Measurements from ENCODE around the gene SUN1.
A peak's percentile ranks its signal among the peaks of the same experiment; 100 is the strongest.

The SUN1 gene

GRCh38 chr7:910931-911431 is 78.7 kb downstream of the SUN1 start:
- Histone ChIP-seq H3K9ac (ENCODE audit: low read depth in 1 of 2, low read length in 2 of 2) (no peak overlapping the region), H3K4me3 (ENCODE audit: low read length in 2 of 2) (no peak overlapping the region), H3K36me3 (ENCODE audit: control insufficient read depth in 2 of 2, insufficient read depth in 2 of 2, low read length in 2 of 2) (peaks cover 0 to 3% of the 10 kb centered on the region in 2 donors), H3K4me1 (ENCODE audit: control insufficient read depth in 2 of 2, insufficient read depth in 2 of 2, low read length in 2 of 2) (peaks cover 32 to 50% of the 10 kb centered on the region in 2 donors), H3K27me3 (ENCODE audit: control insufficient read depth in 2 of 2, insufficient read depth in 2 of 2, low read length in 2 of 2) (no peaks in the 10 kb centered on the region), H3K9me3 (ENCODE audit: control insufficient read depth in 2 of 2, low read length in 2 of 2) (no peaks in the 10 kb centered on the region), H3K27ac (ENCODE audit: low read depth in 2 of 2, low read length in 2 of 2) (peak overlapping the region; percentile 23 to 61)

GRCh38 chr7:911791-912480 is 79.7 kb downstream of the SUN1 start:
- peak overlapping the region in 1 of 2 donors; percentile 9 for H3K27ac ChIP-seq (ENCODE audit: low read depth in 2 of 2, low read length in 2 of 2)
- no peaks in the 10 kb centered on the region for H3K9me3 ChIP-seq (ENCODE audit: control insufficient read depth in 2 of 2, low read length in 2 of 2)
- peaks cover 39 to 54% of the 10 kb centered on the region in 2 donors for H3K4me1 ChIP-seq (ENCODE audit: control insufficient read depth in 2 of 2, insufficient read depth in 2 of 2, low read length in 2 of 2)
- no peak overlapping the region for H3K9ac ChIP-seq (ENCODE audit: low read depth in 1 of 2, low read length in 2 of 2)
- peaks cover 0 to 3% of the 10 kb centered on the region in 2 donors for H3K36me3 ChIP-seq (ENCODE audit: control insufficient read depth in 2 of 2, insufficient read depth in 2 of 2, low read length in 2 of 2)
- no peaks in the 10 kb centered on the region for H3K27me3 ChIP-seq (ENCODE audit: control insufficient read depth in 2 of 2, insufficient read depth in 2 of 2, low read length in 2 of 2)
- no peak overlapping the region for H3K4me3 ChIP-seq (ENCODE audit: low read length in 2 of 2)

- peaks cover 35 to 57% of the 10 kb centered on the region in 2 donors for H3K4me1 ChIP-seq (ENCODE audit: control insufficient read depth in 2 of 2, insufficient read depth in 2 of 2, low read length in 2 of 2)
- no peaks in the 10 kb centered on the region for H3K27me3 ChIP-seq (ENCODE audit: control insufficient read depth in 2 of 2, insufficient read depth in 2 of 2, low read length in 2 of 2)
- peak overlapping the region; percentile 93 to 95 for H3K27ac ChIP-seq (ENCODE audit: low read depth in 2 of 2, low read length in 2 of 2)
- H3K9me3 ChIP-seq (ENCODE audit: control insufficient read depth in 2 of 2, low read length in 2 of 2): no peaks in the 10 kb centered on the region
- H3K4me3 ChIP-seq (ENCODE audit: low read length in 2 of 2): no peak overlapping the region
- H3K9ac ChIP-seq (ENCODE audit: low read depth in 1 of 2, low read length in 2 of 2): peak overlapping the region; percentile 38 to 60
- peaks cover 0 to 2% of the 10 kb centered on the region in 2 donors for H3K36me3 ChIP-seq (ENCODE audit: control insufficient read depth in 2 of 2, insufficient read depth in 2 of 2, low read length in 2 of 2)
Measured at GRCh38 chr7:913736-914520, 81.7 kb downstream of the SUN1 start.

- Histone ChIP-seq H3K27me3 (ENCODE audit: control insufficient read depth in 2 of 2, insufficient read depth in 2 of 2, low read length in 2 of 2) (no peaks in the 10 kb centered on the region), H3K9me3 (ENCODE audit: control insufficient read depth in 2 of 2, low read length in 2 of 2) (no peaks in the 10 kb centered on the region), H3K9ac (ENCODE audit: low read depth in 1 of 2, low read length in 2 of 2) (peak overlapping the region; percentile 38 to 60), H3K36me3 (ENCODE audit: control insufficient read depth in 2 of 2, insufficient read depth in 2 of 2, low read length in 2 of 2) (peaks cover 0 to 2% of the 10 kb centered on the region in 2 donors), H3K4me1 (ENCODE audit: control insufficient read depth in 2 of 2, insufficient read depth in 2 of 2, low read length in 2 of 2) (peaks cover 32 to 53% of the 10 kb centered on the region in 2 donors), H3K27ac (ENCODE audit: low read depth in 2 of 2, low read length in 2 of 2) (peak overlapping the region; percentile 93 to 95), H3K4me3 (ENCODE audit: low read length in 2 of 2) (no peak overlapping the region)
Measured at GRCh38 chr7:914521-915194, 82.4 kb downstream of the SUN1 start.

GRCh38 chr7:915291-916218 is 83.3 kb downstream of the SUN1 start:
- Histone ChIP-seq H3K9ac (ENCODE audit: low read depth in 1 of 2, low read length in 2 of 2) (peak overlapping the region in 1 of 2 donors; percentile 60), H3K27ac (ENCODE audit: low read depth in 2 of 2, low read length in 2 of 2) (peak overlapping the region; percentile 93 to 95)

GRCh38 chr7:916291-916941 is 84.1 kb downstream of the SUN1 start:
- peaks cover 0 to 2% of the 10 kb centered on the region in 2 donors for H3K36me3 ChIP-seq (ENCODE audit: control insufficient read depth in 2 of 2, insufficient read depth in 2 of 2, low read length in 2 of 2)
- peak overlapping the region; percentile 17 to 93 for H3K27ac ChIP-seq (ENCODE audit: low read depth in 2 of 2, low read length in 2 of 2)
- peaks cover 36 to 56% of the 10 kb centered on the region in 2 donors for H3K4me1 ChIP-seq (ENCODE audit: control insufficient read depth in 2 of 2, insufficient read depth in 2 of 2, low read length in 2 of 2)
- no peaks in the 10 kb centered on the region for H3K27me3 ChIP-seq (ENCODE audit: control insufficient read depth in 2 of 2, insufficient read depth in 2 of 2, low read length in 2 of 2)
- peak overlapping the region in 1 of 2 donors; percentile 38 for H3K9ac ChIP-seq (ENCODE audit: low read depth in 1 of 2, low read length in 2 of 2)
- no peak overlapping the region for H3K4me3 ChIP-seq (ENCODE audit: low read length in 2 of 2)
- no peaks in the 10 kb centered on the region for H3K9me3 ChIP-seq (ENCODE audit: control insufficient read depth in 2 of 2, low read length in 2 of 2)

More at GRCh38 chr7:915291-916218, 83.3 kb downstream of the SUN1 start:
- Histone ChIP-seq H3K9me3 (ENCODE audit: control insufficient read depth in 2 of 2, low read length in 2 of 2) (no peaks in the 10 kb centered on the region), H3K4me3 (ENCODE audit: low read length in 2 of 2) (no peak overlapping the region), H3K36me3 (ENCODE audit: control insufficient read depth in 2 of 2, insufficient read depth in 2 of 2, low read length in 2 of 2) (peaks cover 0 to 2% of the 10 kb centered on the region in 2 donors), H3K4me1 (ENCODE audit: control insufficient read depth in 2 of 2, insufficient read depth in 2 of 2, low read length in 2 of 2) (peaks cover 28 to 51% of the 10 kb centered on the region in 2 donors), H3K27me3 (ENCODE audit: control insufficient read depth in 2 of 2, insufficient read depth in 2 of 2, low read length in 2 of 2) (no peaks in the 10 kb centered on the region)

GRCh38 chr7:917255-918117 is 85.2 kb downstream of the SUN1 start:
- Histone ChIP-seq H3K4me3 (ENCODE audit: low read length in 2 of 2) (no peak overlapping the region), H3K27ac (ENCODE audit: low read depth in 2 of 2, low read length in 2 of 2) (no peak overlapping the region), H3K9me3 (ENCODE audit: control insufficient read depth in 2 of 2, low read length in 2 of 2) (no peaks in the 10 kb centered on the region), H3K36me3 (ENCODE audit: control insufficient read depth in 2 of 2, insufficient read depth in 2 of 2, low read length in 2 of 2) (peaks cover 0 to 2% of the 10 kb centered on the region in 2 donors), H3K27me3 (ENCODE audit: control insufficient read depth in 2 of 2, insufficient read depth in 2 of 2, low read length in 2 of 2) (no peaks in the 10 kb centered on the region), H3K9ac (ENCODE audit: low read depth in 1 of 2, low read length in 2 of 2) (no peak overlapping the region), H3K4me1 (ENCODE audit: control insufficient read depth in 2 of 2, insufficient read depth in 2 of 2, low read length in 2 of 2) (peaks cover 45 to 61% of the 10 kb centered on the region in 2 donors)

GRCh38 chr7:918118-918425 is 85.8 kb downstream of the SUN1 start:
- H3K9me3 ChIP-seq (ENCODE audit: control insufficient read depth in 2 of 2, low read length in 2 of 2): no peaks in the 10 kb centered on the region
- H3K4me3 ChIP-seq (ENCODE audit: low read length in 2 of 2): no peak overlapping the region
- H3K27ac ChIP-seq (ENCODE audit: low read depth in 2 of 2, low read length in 2 of 2): no peak overlapping the region
- H3K4me1 ChIP-seq (ENCODE audit: control insufficient read depth in 2 of 2, insufficient read depth in 2 of 2, low read length in 2 of 2): peaks cover 49 to 64% of the 10 kb centered on the region in 2 donors
- H3K9ac ChIP-seq (ENCODE audit: low read depth in 1 of 2, low read length in 2 of 2): no peak overlapping the region
- H3K27me3 ChIP-seq (ENCODE audit: control insufficient read depth in 2 of 2, insufficient read depth in 2 of 2, low read length in 2 of 2): no peaks in the 10 kb centered on the region
- peaks cover 0 to 2% of the 10 kb centered on the region in 2 donors for H3K36me3 ChIP-seq (ENCODE audit: control insufficient read depth in 2 of 2, insufficient read depth in 2 of 2, low read length in 2 of 2)

All from mucosa of rectum (tissue), 2 donors.